HepG2 (cell line): ENCODE data around the gene TJP3. TPM values are rescaled to one million over a fixed set of nuclear protein-coding genes. Genes with fewer than 3 reads are reported as not detected.

ENCODE experiments used
- AGO2 ChIP-seq: fragments of 200-400 bp; formaldehyde crosslinking; optimal IDR thresholded peaks from 2 replicates; pipeline ENCODE3; 2017; ENCODE audit warnings: mild to moderate bottlenecking, low read depth, low read length, moderate library complexity
- CCDC6 ChIP-seq: sonication (generic); formaldehyde crosslinking; IDR thresholded peaks from 2 replicates; pipeline ENCODE4 v1.8.1; 2022; ENCODE audit warnings: mild to moderate bottlenecking, missing genetic modification reagents, moderate library complexity
- EP300 ChIP-seq, 3 experiments: sonication (generic) in 1 of 3; formaldehyde crosslinking in 1 of 3; IDR thresholded peaks; 2 replicates each; pipeline versions ENCODE4 v1.5.1 to v1.6.1; 2011 to 2020; ENCODE audit warnings: low read depth in 2 of 3, low read length in 2 of 3, borderline replicate concordance in 1 of 3, improper control_type of control experiment in 1 of 3, mild to moderate bottlenecking in 1 of 3, missing genetic modification reagents in 1 of 3, moderate library complexity in 1 of 3
- HHEX ChIP-seq: IDR thresholded peaks from 2 replicates; pipeline ENCODE4 v1.6.1; 2016; ENCODE audit warnings: control low read depth
- NKX3-1 ChIP-seq: sonication (generic); formaldehyde crosslinking; IDR thresholded peaks from 2 replicates; pipeline ENCODE4 v1.5.0; 2020; ENCODE audit warnings: missing genetic modification reagents
- NR2C2 ChIP-seq: sonication (generic); formaldehyde crosslinking; IDR thresholded peaks from 2 replicates; pipeline ENCODE4 v1.4.0; 2020; ENCODE audit warnings: missing genetic modification reagents, mild to moderate bottlenecking, moderate library complexity, borderline replicate concordance
- SYNCRIP ChIP-seq: fragments of 200-400 bp; formaldehyde crosslinking; IDR thresholded peaks from 2 replicates; pipeline ENCODE4 v1.6.1; 2018; ENCODE audit warnings: mild to moderate bottlenecking, low read depth, low read length; ENCODE audit not compliant: insufficient read depth
- TP53 ChIP-seq: sonication (generic); formaldehyde crosslinking; conservative IDR thresholded peaks from 2 replicates; pipeline ENCODE4 v1.4.0; 2020; ENCODE audit warnings: missing genetic modification reagents
- ZIK1 ChIP-seq: sonication (generic); formaldehyde crosslinking; IDR thresholded peaks from 2 replicates; pipeline ENCODE4 v1.5.0; 2020; ENCODE audit warnings: mild to moderate bottlenecking, low read depth, missing genetic modification reagents, borderline replicate concordance
- polyA plus RNA-seq, 8 experiments: library from polyadenylated mRNA; depleted of rRNA in 3 of 8; stranded (reverse) in 7 of 8; unstranded in 1 of 8; fragments of >200 nt; fragmentation: Illumina TruSeq in 4 of 8; extraction: Trizol in 4 of 8; gene quantifications; 2 replicates each; pipeline versions ENCODE4 v1.2.1 to v1.2.3, GENCODE V29; 2011 to 2016; ENCODE audit warnings: low read depth in 4 of 8, missing spikeins in 1 of 8, mixed read lengths in 1 of 8; ENCODE audit not compliant: insufficient read depth in 1 of 8
- total RNA-seq, 5 experiments: library from RNA; depleted of rRNA; stranded (reverse); fragments of >200 nt; fragmentation: Illumina TruSeq; extraction: Trizol; gene quantifications; 2 replicates each; pipeline ENCODE4 v1.2.3, GENCODE V29; 2016; ENCODE audit warnings: low read depth in 1 of 5
- TF ChIP-seq, protein P1 (sequence below): sonication (generic); formaldehyde crosslinking; IDR thresholded peaks from 2 replicates; pipeline ENCODE4 v1.5.1; 2020; ENCODE audit warnings: mild to moderate bottlenecking, missing genetic modification reagents, moderate library complexity
- TF ChIP-seq, protein P2 (sequence below): sonication (generic); formaldehyde crosslinking; IDR thresholded peaks from 2 replicates; pipeline ENCODE4 v1.5.0; 2020; ENCODE audit warnings: missing genetic modification reagents, mild to moderate bottlenecking, borderline replicate concordance
- TF ChIP-seq, protein P3 (sequence below): sonication (generic); formaldehyde crosslinking; IDR thresholded peaks from 2 replicates; pipeline ENCODE4 v1.5.1; 2020; ENCODE audit warnings: missing genetic modification reagents, mild to moderate bottlenecking, borderline replicate concordance
- TF ChIP-seq, protein P4 (sequence below): sonication (generic); formaldehyde crosslinking; IDR thresholded peaks from 2 replicates; pipeline ENCODE4 v1.5.0; 2020; ENCODE audit warnings: mild to moderate bottlenecking, missing genetic modification reagents, moderate library complexity
- TF ChIP-seq, protein P5 (sequence below): sonication (generic); formaldehyde crosslinking; IDR thresholded peaks from 2 replicates; pipeline ENCODE4 v1.9.0; 2021; ENCODE audit warnings: missing genetic modification reagents, borderline replicate concordance
- TF ChIP-seq, protein P6 (sequence below): IDR thresholded peaks from 2 replicates; pipeline ENCODE4 v1.6.1; 2012; ENCODE audit warnings: inconsistent platforms

Gene TJP3
- total and polyA plus RNA-seq, 2 of the 13 experiments (the other 11 are each of a cell fraction or from before 2014, with no cell fraction given): 2.3 to 21.5 TPM

DNA sequence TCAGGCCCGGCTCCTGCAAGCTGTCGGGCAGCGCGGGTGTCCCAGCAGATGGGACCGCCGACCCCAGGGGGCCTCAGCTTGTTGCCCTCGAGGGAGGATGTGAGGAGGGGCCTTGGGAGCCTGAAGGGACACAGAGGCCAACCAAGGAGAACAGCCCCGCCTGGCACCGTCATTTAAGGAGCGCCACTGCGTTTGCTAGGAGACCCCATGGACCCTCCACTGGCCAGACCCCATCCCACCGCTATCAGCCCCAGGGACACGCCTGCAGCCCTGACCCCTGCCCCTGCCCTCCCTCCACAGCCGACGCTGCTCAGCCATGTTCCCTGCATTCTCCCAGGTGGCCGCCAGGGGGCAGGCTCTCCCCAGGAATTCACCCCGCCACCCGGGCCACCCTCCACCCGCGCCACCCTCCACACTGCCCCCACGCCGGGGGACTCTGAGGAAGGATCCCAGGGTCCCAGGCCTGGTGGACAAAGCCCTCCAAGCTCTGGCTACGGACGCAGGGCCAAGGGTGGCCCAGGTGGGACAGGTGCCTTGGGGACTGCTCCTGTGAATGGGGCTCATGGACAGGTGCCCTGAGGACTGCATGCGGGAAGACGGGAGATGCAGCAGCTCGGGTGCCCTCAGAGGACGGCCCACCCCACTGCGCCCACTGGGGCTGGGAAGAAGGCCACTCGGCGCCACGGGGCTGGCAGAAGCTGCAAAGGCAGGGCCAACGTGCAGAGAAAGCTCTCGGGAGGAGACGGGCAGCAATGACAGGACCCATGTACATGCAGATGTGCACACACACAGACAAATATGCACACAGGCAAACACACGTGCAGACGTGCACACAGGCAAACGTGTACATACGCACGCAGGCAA is 42.3 kb upstream of the TJP3 start (continued):
- TF ChIP-seq, protein P1, sequence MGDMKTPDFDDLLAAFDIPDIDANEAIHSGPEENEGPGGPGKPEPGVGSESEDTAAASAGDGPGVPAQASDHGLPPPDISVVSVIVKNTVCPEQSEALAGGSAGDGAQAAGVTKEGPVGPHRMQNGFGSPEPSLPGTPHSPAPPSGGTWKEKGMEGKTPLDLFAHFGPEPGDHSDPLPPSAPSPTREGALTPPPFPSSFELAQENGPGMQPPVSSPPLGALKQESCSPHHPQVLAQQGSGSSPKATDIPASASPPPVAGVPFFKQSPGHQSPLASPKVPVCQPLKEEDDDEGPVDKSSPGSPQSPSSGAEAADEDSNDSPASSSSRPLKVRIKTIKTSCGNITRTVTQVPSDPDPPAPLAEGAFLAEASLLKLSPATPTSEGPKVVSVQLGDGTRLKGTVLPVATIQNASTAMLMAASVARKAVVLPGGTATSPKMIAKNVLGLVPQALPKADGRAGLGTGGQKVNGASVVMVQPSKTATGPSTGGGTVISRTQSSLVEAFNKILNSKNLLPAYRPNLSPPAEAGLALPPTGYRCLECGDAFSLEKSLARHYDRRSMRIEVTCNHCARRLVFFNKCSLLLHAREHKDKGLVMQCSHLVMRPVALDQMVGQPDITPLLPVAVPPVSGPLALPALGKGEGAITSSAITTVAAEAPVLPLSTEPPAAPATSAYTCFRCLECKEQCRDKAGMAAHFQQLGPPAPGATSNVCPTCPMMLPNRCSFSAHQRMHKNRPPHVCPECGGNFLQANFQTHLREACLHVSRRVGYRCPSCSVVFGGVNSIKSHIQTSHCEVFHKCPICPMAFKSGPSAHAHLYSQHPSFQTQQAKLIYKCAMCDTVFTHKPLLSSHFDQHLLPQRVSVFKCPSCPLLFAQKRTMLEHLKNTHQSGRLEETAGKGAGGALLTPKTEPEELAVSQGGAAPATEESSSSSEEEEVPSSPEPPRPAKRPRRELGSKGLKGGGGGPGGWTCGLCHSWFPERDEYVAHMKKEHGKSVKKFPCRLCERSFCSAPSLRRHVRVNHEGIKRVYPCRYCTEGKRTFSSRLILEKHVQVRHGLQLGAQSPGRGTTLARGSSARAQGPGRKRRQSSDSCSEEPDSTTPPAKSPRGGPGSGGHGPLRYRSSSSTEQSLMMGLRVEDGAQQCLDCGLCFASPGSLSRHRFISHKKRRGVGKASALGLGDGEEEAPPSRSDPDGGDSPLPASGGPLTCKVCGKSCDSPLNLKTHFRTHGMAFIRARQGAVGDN (CRISPR knock-in tag): peak; percentile 55
- no peak for TF ChIP-seq CCDC6 (CRISPR knock-in tag)
- TF ChIP-seq SYNCRIP: no peak
- TF ChIP-seq, protein P2, sequence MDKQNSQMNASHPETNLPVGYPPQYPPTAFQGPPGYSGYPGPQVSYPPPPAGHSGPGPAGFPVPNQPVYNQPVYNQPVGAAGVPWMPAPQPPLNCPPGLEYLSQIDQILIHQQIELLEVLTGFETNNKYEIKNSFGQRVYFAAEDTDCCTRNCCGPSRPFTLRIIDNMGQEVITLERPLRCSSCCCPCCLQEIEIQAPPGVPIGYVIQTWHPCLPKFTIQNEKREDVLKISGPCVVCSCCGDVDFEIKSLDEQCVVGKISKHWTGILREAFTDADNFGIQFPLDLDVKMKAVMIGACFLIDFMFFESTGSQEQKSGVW: no peak
- TF ChIP-seq EP300 (IDR thresholded peaks at IDR 0.05; ENCODE audit: low read depth in 2 of 2, low read length in 2 of 2): no peak
- TF ChIP-seq EP300 (CRISPR knock-in tag; IDR thresholded peaks at IDR 0.05; ENCODE audit: borderline replicate concordance): no peak
- TF ChIP-seq HHEX: no peak
- peak; percentile 36 for TF ChIP-seq AGO2
- TF ChIP-seq, protein P3, sequence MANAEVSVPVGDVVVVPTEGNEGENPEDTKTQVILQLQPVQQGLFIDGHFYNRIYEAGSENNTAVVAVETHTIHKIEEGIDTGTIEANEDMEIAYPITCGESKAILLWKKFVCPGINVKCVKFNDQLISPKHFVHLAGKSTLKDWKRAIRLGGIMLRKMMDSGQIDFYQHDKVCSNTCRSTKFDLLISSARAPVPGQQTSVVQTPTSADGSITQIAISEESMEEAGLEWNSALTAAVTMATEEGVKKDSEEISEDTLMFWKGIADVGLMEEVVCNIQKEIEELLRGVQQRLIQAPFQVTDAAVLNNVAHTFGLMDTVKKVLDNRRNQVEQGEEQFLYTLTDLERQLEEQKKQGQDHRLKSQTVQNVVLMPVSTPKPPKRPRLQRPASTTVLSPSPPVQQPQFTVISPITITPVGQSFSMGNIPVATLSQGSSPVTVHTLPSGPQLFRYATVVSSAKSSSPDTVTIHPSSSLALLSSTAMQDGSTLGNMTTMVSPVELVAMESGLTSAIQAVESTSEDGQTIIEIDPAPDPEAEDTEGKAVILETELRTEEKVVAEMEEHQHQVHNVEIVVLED: no peak
- TF ChIP-seq NR2C2 (CRISPR knock-in tag): peak; percentile 28; the same call in 1 of the 2 replicates
- TF ChIP-seq, protein P4, sequence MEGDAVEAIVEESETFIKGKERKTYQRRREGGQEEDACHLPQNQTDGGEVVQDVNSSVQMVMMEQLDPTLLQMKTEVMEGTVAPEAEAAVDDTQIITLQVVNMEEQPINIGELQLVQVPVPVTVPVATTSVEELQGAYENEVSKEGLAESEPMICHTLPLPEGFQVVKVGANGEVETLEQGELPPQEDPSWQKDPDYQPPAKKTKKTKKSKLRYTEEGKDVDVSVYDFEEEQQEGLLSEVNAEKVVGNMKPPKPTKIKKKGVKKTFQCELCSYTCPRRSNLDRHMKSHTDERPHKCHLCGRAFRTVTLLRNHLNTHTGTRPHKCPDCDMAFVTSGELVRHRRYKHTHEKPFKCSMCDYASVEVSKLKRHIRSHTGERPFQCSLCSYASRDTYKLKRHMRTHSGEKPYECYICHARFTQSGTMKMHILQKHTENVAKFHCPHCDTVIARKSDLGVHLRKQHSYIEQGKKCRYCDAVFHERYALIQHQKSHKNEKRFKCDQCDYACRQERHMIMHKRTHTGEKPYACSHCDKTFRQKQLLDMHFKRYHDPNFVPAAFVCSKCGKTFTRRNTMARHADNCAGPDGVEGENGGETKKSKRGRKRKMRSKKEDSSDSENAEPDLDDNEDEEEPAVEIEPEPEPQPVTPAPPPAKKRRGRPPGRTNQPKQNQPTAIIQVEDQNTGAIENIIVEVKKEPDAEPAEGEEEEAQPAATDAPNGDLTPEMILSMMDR: peak; percentile 97
- TF ChIP-seq ZIK1 (CRISPR knock-in tag): 0 out of 2 replicates have a peak, but pooled peaks have one; percentile 70
- TF ChIP-seq, protein P5, sequence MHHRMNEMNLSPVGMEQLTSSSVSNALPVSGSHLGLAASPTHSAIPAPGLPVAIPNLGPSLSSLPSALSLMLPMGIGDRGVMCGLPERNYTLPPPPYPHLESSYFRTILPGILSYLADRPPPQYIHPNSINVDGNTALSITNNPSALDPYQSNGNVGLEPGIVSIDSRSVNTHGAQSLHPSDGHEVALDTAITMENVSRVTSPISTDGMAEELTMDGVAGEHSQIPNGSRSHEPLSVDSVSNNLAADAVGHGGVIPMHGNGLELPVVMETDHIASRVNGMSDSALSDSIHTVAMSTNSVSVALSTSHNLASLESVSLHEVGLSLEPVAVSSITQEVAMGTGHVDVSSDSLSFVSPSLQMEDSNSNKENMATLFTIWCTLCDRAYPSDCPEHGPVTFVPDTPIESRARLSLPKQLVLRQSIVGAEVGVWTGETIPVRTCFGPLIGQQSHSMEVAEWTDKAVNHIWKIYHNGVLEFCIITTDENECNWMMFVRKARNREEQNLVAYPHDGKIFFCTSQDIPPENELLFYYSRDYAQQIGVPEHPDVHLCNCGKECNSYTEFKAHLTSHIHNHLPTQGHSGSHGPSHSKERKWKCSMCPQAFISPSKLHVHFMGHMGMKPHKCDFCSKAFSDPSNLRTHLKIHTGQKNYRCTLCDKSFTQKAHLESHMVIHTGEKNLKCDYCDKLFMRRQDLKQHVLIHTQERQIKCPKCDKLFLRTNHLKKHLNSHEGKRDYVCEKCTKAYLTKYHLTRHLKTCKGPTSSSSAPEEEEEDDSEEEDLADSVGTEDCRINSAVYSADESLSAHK (CRISPR knock-in tag): no peak
- no peak for TF ChIP-seq NKX3-1 (CRISPR knock-in tag)
- no peak for TF ChIP-seq TP53 (CRISPR knock-in tag)
- TF ChIP-seq, protein P6, sequence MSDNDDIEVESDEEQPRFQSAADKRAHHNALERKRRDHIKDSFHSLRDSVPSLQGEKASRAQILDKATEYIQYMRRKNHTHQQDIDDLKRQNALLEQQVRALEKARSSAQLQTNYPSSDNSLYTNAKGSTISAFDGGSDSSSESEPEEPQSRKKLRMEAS: peak; percentile 51; the same call in 1 of the 2 replicates
